HCT116 (cell line): Measurements from ENCODE around the gene GLYR1. TPM values are rescaled to one million over a fixed set of nuclear protein-coding genes. Genes with fewer than 3 reads are reported as not detected.

Experiments used
- ATAC-seq: fragments of 200-7000 bp; cut with Tn5 transposase; 2 replicates; pipeline ENCODE4 v1.9.1; 2020; ENCODE audit warnings: mild to moderate bottlenecking, moderate library complexity
- BruUV-seq: library from RNA; stranded (reverse); fragments of 400-500 nt; replicated peaks from 2 replicates; lab custom pipeline; 2021; lab: Mats Ljungman, UMichigan
- CTCF ChIA-PET: fragments of 300-600 bp; sonication (Branson Sonifier 250); formaldehyde crosslinking; loops from one replicate; lab custom pipeline; 2021; ENCODE audit warnings: antibody characterized with exemption; lab: Charles Lee
- POLR2A ChIA-PET: fragments of 300-600, 350-600 bp; sonication (Branson Sonifier 250); formaldehyde crosslinking; loops from one replicate; lab custom pipeline; 2021; ENCODE audit warnings: antibody characterized with exemption; lab: Charles Lee
- RAD21 ChIA-PET, 2 experiments: fragments of 300-600 bp; sonication (Branson Sonifier 250); formaldehyde crosslinking; loops; one replicate each; lab custom pipeline; 2023; ENCODE audit warnings: low total read pairs in 2 of 2; ENCODE audit not compliant: uncharacterized antibody in 2 of 2, unreplicated experiment in 2 of 2, low non-redundant PET in 1 of 2; lab: Charles Lee
- DNase-seq: peaks from one replicate; pipeline ENCODE4 v3.0.0-alpha.2; 2010; ENCODE audit warnings: low read depth, low spot score
- H2AFZ ChIP-seq: fragments of 200-600 bp; shearing (Covaris generic), sonication (generic); 2 replicates; pipeline ENCODE4 v1.6.1; 2017; ENCODE audit warnings: low read depth, mixed run types, mixed read lengths, antibody characterized with exemption, low read length; ENCODE audit not compliant: poor library complexity, severe bottlenecking
- H3K27ac ChIP-seq: 2 replicates; pipeline ENCODE4 v1.5.1; 2012; ENCODE audit warnings: low read depth, low read length
- H3K27me3 ChIP-seq: fragments of 200-600 bp; sonication (generic); 2 replicates; pipeline ENCODE4 v1.6.1; 2016; ENCODE audit warnings: mixed run types, low read length, mixed read lengths; ENCODE audit not compliant: insufficient read depth
- H3K36me3 ChIP-seq, 2 experiments: fragments of 200-500 bp in 1 of 2; fragments of 200-600 bp in 1 of 2; sonication (Bioruptor generic) in 1 of 2; sonication (generic) in 1 of 2; 2 replicates each; pipeline versions ENCODE4 v1.5.1 to v1.6.1; 2014 to 2016; ENCODE audit warnings: low read length in 2 of 2, inconsistent platforms in 1 of 2, mixed read lengths in 1 of 2, mixed run types in 1 of 2; ENCODE audit not compliant: insufficient read depth in 2 of 2, control insufficient read depth in 1 of 2
- H3K4me1 ChIP-seq, 2 experiments: fragments of 200-600 bp in 1 of 2; sonication (generic) in 1 of 2; 2 replicates each; pipeline versions ENCODE4 v1.5.1 to v1.6.1; 2012 to 2017; ENCODE audit warnings: low read length in 2 of 2, inconsistent platforms in 1 of 2, mild to moderate bottlenecking in 1 of 2, mixed read lengths in 1 of 2, mixed run types in 1 of 2, moderate library complexity in 1 of 2; ENCODE audit not compliant: insufficient read depth in 2 of 2, control insufficient read depth in 1 of 2
- H3K4me2 ChIP-seq: fragments of 200-600 bp; sonication (generic); 2 replicates; pipeline ENCODE4 v1.6.1; 2017; ENCODE audit warnings: mixed run types, low read length, mixed read lengths
- H3K4me3 ChIP-seq, 2 experiments: fragments of 200-600 bp in 1 of 2; sonication (generic) in 1 of 2; replicated peaks in 1 of 2; 2 replicates each; pipeline ENCODE4 v1.5.1; 2011 to 2016; ENCODE audit warnings: low read length in 2 of 2, control low read depth in 1 of 2, low read depth in 1 of 2, mild to moderate bottlenecking in 1 of 2, mixed read lengths in 1 of 2, mixed run types in 1 of 2
- H3K79me2 ChIP-seq: fragments of 200-600 bp; sonication (generic); 2 replicates; pipeline ENCODE4 v1.6.1; 2017; ENCODE audit warnings: mild to moderate bottlenecking, mixed run types, low read length, moderate library complexity, mixed read lengths; ENCODE audit not compliant: insufficient read depth
- H3K9ac ChIP-seq: fragments of 200-600 bp; sonication (generic); 2 replicates; pipeline ENCODE4 v1.6.1; 2016; ENCODE audit warnings: low read length, mixed read lengths
- H3K9me2 ChIP-seq: fragments of 200-600 bp; sonication (generic), shearing (Covaris generic); 2 replicates; pipeline ENCODE4 v1.6.1; 2017; ENCODE audit warnings: mixed run types, mild to moderate bottlenecking, moderate library complexity; ENCODE audit not compliant: insufficient read depth
- H3K9me3 ChIP-seq, 2 experiments: fragments of 200-500 bp in 1 of 2; fragments of 200-600 bp in 1 of 2; sonication (Bioruptor generic) in 1 of 2; sonication (generic) in 1 of 2; 2 replicates each; pipeline ENCODE4 v1.6.1; 2014 to 2017; ENCODE audit warnings: low read length in 2 of 2, mixed read lengths in 2 of 2, inconsistent platforms in 1 of 2, low read depth in 1 of 2, mild to moderate bottlenecking in 1 of 2, mixed run types in 1 of 2, moderate library complexity in 1 of 2; ENCODE audit not compliant: control insufficient read depth in 1 of 2, insufficient read depth in 1 of 2
- H4K20me1 ChIP-seq: fragments of 200-600 bp; sonication (generic), shearing (Covaris generic); 2 replicates; pipeline ENCODE4 v1.6.1; 2017; ENCODE audit warnings: mixed run types, mild to moderate bottlenecking, moderate library complexity; ENCODE audit not compliant: insufficient read depth
- CEBPB ChIP-seq: IDR thresholded peaks from 2 replicates; pipeline ENCODE4 v1.6.1; 2012; ENCODE audit warnings: low read depth
- CTCF ChIP-seq, 3 experiments: fragments of 200-600 bp in 1 of 3; sonication (generic) in 1 of 3; IDR thresholded peaks in 2 of 3; conservative IDR thresholded peaks in 1 of 3; 2 replicates each; pipeline ENCODE4 v1.5.1; 2012 to 2017; ENCODE audit warnings: low read depth in 2 of 3, low read length in 2 of 3, antibody characterized with exemption in 1 of 3, borderline replicate concordance in 1 of 3, control low read depth in 1 of 3, mild to moderate bottlenecking in 1 of 3, mixed read lengths in 1 of 3, mixed run types in 1 of 3, moderate library complexity in 1 of 3; ENCODE audit not compliant: insufficient read depth in 1 of 3
- ELF1 ChIP-seq: IDR thresholded peaks from 2 replicates; pipeline ENCODE4 v1.6.1; 2012; ENCODE audit warnings: low read depth, borderline replicate concordance
- EZH2phosphoT487 ChIP-seq: fragments of 200-600 bp; IDR thresholded peaks from 2 replicates; pipeline ENCODE4 v1.6.1; 2018; ENCODE audit warnings: antibody characterized with exemption, borderline replicate concordance
- JUND ChIP-seq: IDR thresholded peaks from 2 replicates; pipeline ENCODE4 v1.6.1; 2012
- POLR2AphosphoS5 ChIP-seq: IDR thresholded peaks from 2 replicates; pipeline ENCODE4 v1.6.1; 2011; ENCODE audit warnings: mild to moderate bottlenecking, low read depth, low read length, moderate library complexity
- RAD21 ChIP-seq: IDR thresholded peaks from 2 replicates; pipeline ENCODE4 v1.6.1; 2012; ENCODE audit warnings: low read depth, mild to moderate bottlenecking
- SIN3A ChIP-seq: IDR thresholded peaks from 2 replicates; pipeline ENCODE4 v1.6.1; 2012; ENCODE audit warnings: low read depth
- SP1 ChIP-seq: IDR thresholded peaks from 2 replicates; pipeline ENCODE4 v1.6.1; 2012; ENCODE audit warnings: low read depth
- SRF ChIP-seq: IDR thresholded peaks from 2 replicates; pipeline ENCODE4 v1.6.1; 2012; ENCODE audit warnings: low read depth
- TCF7L2 ChIP-seq: IDR thresholded peaks from 2 replicates; pipeline ENCODE4 v1.7.0; 2011; ENCODE audit warnings: borderline replicate concordance, inconsistent platforms; ENCODE audit not compliant: insufficient read depth, insufficient read length; ENCODE audit errors: extremely low read depth
- ZBTB33 ChIP-seq: IDR thresholded peaks from 2 replicates; pipeline ENCODE4 v1.6.1; 2011; ENCODE audit warnings: mild to moderate bottlenecking, low read length, moderate library complexity; ENCODE audit not compliant: insufficient replicate concordance; ENCODE audit errors: extremely low read depth
- ZFX ChIP-seq: fragments of 450-650 bp; IDR thresholded peaks from 2 replicates; pipeline ENCODE4 v1.6.1; 2017
- ZNF274 ChIP-seq: fragments of 200-500 bp; sonication (Bioruptor generic); IDR thresholded peaks from 2 replicates; pipeline ENCODE4 v1.6.1; 2014; ENCODE audit warnings: mild to moderate bottlenecking, low read depth, low read length, inconsistent platforms
- intact Hi-C: fragments of 100-400 bp; cut with micrococcal nuclease; formaldehyde crosslinking; loops from 2 replicates; pipeline ENCODE4 v1.10.0; 2022
- total RNA-seq: library from RNA; stranded (reverse); gene quantifications from one replicate; pipeline ENCODE4 v1.2.1, GENCODE V29; 2021; ENCODE audit not compliant: unreplicated experiment
- TF ChIP-seq, protein P1 (sequence below): IDR thresholded peaks from 2 replicates; pipeline ENCODE4 v1.6.1; 2012
- TF ChIP-seq, protein P2 (sequence below): IDR thresholded peaks from 2 replicates; pipeline ENCODE4 v1.6.1; 2012

The GLYR1 gene
- total RNA-seq, 1 experiment from 2014 or later = 50.0 TPM

GRCh38 chr16:4783951-4784336, 63.1 kb downstream of the GLYR1 start:
- RAD21 ChIA-PET = no interaction called here
- Histone ChIP-seq H3K27ac (no peak overlapping the region), H3K9me2 (no peaks in the 10 kb centered on the region), H4K20me1 (no peaks in the 10 kb centered on the region), H3K4me3 (no peak overlapping the region), H3K36me3 (no peaks in the 10 kb centered on the region), H3K27me3 (no peaks in the 10 kb centered on the region), H3K9ac (no peak overlapping the region), H2AFZ (no peak overlapping the region), H3K79me2 (no peaks in the 10 kb centered on the region), H3K9me3 (no peaks in the 10 kb centered on the region), H3K4me1 (peaks cover 3 to 12% of the 10 kb centered on the region in 2 experiments; a peak in 3 of 4 replicates), H3K4me2 (no peak overlapping the region)
- CTCF ChIA-PET = no interaction called here
- no TSS peak for BruUV-seq
- DNase-seq (no peak), ATAC-seq (no peak)
- POLR2A ChIA-PET = no interaction called here
- intact Hi-C loops = no loop called here
- TF ChIP-seq TCF7L2 (no peak), ZNF274 (no peak), ZFX (no peak), CEBPB (no peak), SIN3A (no peak), EZH2phosphoT487 (no peak), JUND (no peak), RAD21 (no peak), SRF (no peak), ELF1 (no peak), ZBTB33 (no peak), SP1 (no peak), CTCF (IDR thresholded peaks at IDR 0.05 in 2 of 3, conservative IDR thresholded peaks at IDR 0.05 in 1 of 3; ENCODE audit: borderline replicate concordance in 1 of 3, insufficient read depth in 1 of 3, low read depth in 2 of 3, low read length in 2 of 3) (no peak), POLR2AphosphoS5 (no peak)
- TF ChIP-seq, protein P1, sequence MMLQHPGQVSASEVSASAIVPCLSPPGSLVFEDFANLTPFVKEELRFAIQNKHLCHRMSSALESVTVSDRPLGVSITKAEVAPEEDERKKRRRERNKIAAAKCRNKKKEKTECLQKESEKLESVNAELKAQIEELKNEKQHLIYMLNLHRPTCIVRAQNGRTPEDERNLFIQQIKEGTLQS = no peak
- TF ChIP-seq, protein P2, sequence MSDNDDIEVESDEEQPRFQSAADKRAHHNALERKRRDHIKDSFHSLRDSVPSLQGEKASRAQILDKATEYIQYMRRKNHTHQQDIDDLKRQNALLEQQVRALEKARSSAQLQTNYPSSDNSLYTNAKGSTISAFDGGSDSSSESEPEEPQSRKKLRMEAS = no peak
